GM12892 (cell line): ENCODE results near the gene ATOH8.

Source experiments
- POLR2A ChIP-seq: IDR thresholded peaks from 2 replicates; pipeline ENCODE4 v1.6.1; 2011; ENCODE audit warnings: low read depth, low read length, control low read depth
- POLR2AphosphoS5 ChIP-seq: IDR thresholded peaks from 2 replicates; pipeline ENCODE4 v1.6.1; 2011; ENCODE audit warnings: low read depth, low read length, control low read depth

DNA sequence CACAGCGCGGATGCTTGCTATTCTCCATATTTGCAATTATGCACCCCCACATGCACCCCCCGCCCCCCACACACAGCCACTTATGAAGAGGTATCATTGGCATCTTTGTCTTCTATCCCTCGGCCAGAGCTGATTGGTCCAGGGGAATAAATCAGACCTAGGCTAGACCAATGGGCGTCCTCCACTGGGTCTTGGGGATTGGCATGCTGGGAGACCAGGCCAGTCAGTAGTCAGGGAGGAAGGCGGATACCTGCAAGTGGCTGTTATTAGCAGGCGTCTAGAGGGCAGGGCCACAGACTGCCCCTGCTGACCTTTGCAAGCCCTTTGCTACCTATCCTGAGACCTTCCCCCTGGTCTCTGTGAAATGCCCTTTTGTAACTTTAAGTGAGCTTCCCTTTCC lies 30.0 kb downstream of the ATOH8 start:
- TF ChIP-seq POLR2A: no peak
- no peak for TF ChIP-seq POLR2AphosphoS5
